ENCODE measurements around the gene SLC6A19. TPM values are rescaled to one million over a fixed set of nuclear protein-coding genes. Genes with fewer than 3 reads are reported as not detected.

SLC6A19 gene
- polyA plus RNA-seq, 1 donor = 295 TPM

GRCh38 chr5:1186351-1187233 is 14.8 kb upstream of the SLC6A19 start:
- no CpG with 5 or more reads among the region's 18 CpGs for WGBS (ENCODE audit: insufficient coverage, low lambda C conversion rate)
- no peaks in the 10 kb centered on the region for H3K36me3 ChIP-seq (ENCODE audit: control insufficient read depth, insufficient read depth, low read length)
- no peak overlapping the region for H3K4me3 ChIP-seq (ENCODE audit: low read length)
- peak; percentile 64 to 87 for DNase-seq
- H3K4me1 ChIP-seq (ENCODE audit: control insufficient read depth, insufficient read depth, low read length) = peaks cover 55% of the 10 kb centered on the region
- no peaks in the 10 kb centered on the region for H3K27me3 ChIP-seq (ENCODE audit: control insufficient read depth, insufficient read depth, low read length)
- no peaks in the 10 kb centered on the region for H3K9me3 ChIP-seq (ENCODE audit: control insufficient read depth, low read depth, low read length)
- peak overlapping the region; percentile 78 for H3K27ac ChIP-seq (ENCODE audit: low read length)

GRCh38 chr5:1187234-1187949 is 14.0 kb upstream of the SLC6A19 start:
- H3K27me3 ChIP-seq (ENCODE audit: control insufficient read depth, insufficient read depth, low read length) = no peaks in the 10 kb centered on the region
- no peak overlapping the region for H3K4me3 ChIP-seq (ENCODE audit: low read length)
- H3K36me3 ChIP-seq (ENCODE audit: control insufficient read depth, insufficient read depth, low read length) = no peaks in the 10 kb centered on the region
- H3K9me3 ChIP-seq (ENCODE audit: control insufficient read depth, low read depth, low read length) = no peaks in the 10 kb centered on the region
- no CpG with 5 or more reads among the region's 18 CpGs for WGBS (ENCODE audit: insufficient coverage, low lambda C conversion rate)
- no peak overlapping the region for H3K27ac ChIP-seq (ENCODE audit: low read length)
- peaks cover 51% of the 10 kb centered on the region for H3K4me1 ChIP-seq (ENCODE audit: control insufficient read depth, insufficient read depth, low read length)
- no peak for DNase-seq

- Histone ChIP-seq H3K27me3 (ENCODE audit: control insufficient read depth, insufficient read depth, low read length) (no peaks in the 10 kb centered on the region), H3K4me1 (ENCODE audit: control insufficient read depth, insufficient read depth, low read length) (peaks cover 50% of the 10 kb centered on the region), H3K27ac (ENCODE audit: low read length) (no peak overlapping the region), H3K9me3 (ENCODE audit: control insufficient read depth, low read depth, low read length) (no peaks in the 10 kb centered on the region), H3K4me3 (ENCODE audit: low read length) (no peak overlapping the region), H3K36me3 (ENCODE audit: control insufficient read depth, insufficient read depth, low read length) (no peaks in the 10 kb centered on the region)
- WGBS (ENCODE audit: insufficient coverage, low lambda C conversion rate) = 100% methylated on average over 1 of the region's 8 CpGs
- DNase-seq = no peak
Measured at GRCh38 chr5:1187950-1188334, 13.5 kb upstream of the SLC6A19 start.

- WGBS (ENCODE audit: insufficient coverage, low lambda C conversion rate) = 30% methylated on average over 2 of the region's 6 CpGs
- Histone ChIP-seq H3K9me3 (ENCODE audit: control insufficient read depth, low read depth, low read length) (no peaks in the 10 kb centered on the region), H3K36me3 (ENCODE audit: control insufficient read depth, insufficient read depth, low read length) (no peaks in the 10 kb centered on the region), H3K4me1 (ENCODE audit: control insufficient read depth, insufficient read depth, low read length) (peaks cover 44% of the 10 kb centered on the region), H3K27ac (ENCODE audit: low read length) (no peak overlapping the region), H3K27me3 (ENCODE audit: control insufficient read depth, insufficient read depth, low read length) (no peaks in the 10 kb centered on the region), H3K4me3 (ENCODE audit: low read length) (no peak overlapping the region)
- no peak for DNase-seq
Measured at GRCh38 chr5:1188464-1188863, 12.9 kb upstream of the SLC6A19 start.

- Histone ChIP-seq H3K27ac (ENCODE audit: low read length) (no peak overlapping the region), H3K9me3 (ENCODE audit: control insufficient read depth, low read depth, low read length) (no peaks in the 10 kb centered on the region), H3K36me3 (ENCODE audit: control insufficient read depth, insufficient read depth, low read length) (no peaks in the 10 kb centered on the region), H3K4me1 (ENCODE audit: control insufficient read depth, insufficient read depth, low read length) (peaks cover 36% of the 10 kb centered on the region), H3K4me3 (ENCODE audit: low read length) (no peak overlapping the region), H3K27me3 (ENCODE audit: control insufficient read depth, insufficient read depth, low read length) (no peaks in the 10 kb centered on the region)
- 80% methylated on average over 2 of the region's 10 CpGs for WGBS (ENCODE audit: insufficient coverage, low lambda C conversion rate)
- DNase-seq = no peak
Measured at GRCh38 chr5:1189269-1189668, 12.1 kb upstream of the SLC6A19 start.

GRCh38 chr5:1190278-1190677 is 11.1 kb upstream of the SLC6A19 start:
- WGBS (ENCODE audit: insufficient coverage, low lambda C conversion rate) = no CpG with 5 or more reads among the region's 12 CpGs
- Histone ChIP-seq H3K4me1 (ENCODE audit: control insufficient read depth, insufficient read depth, low read length) (peaks cover 26% of the 10 kb centered on the region), H3K9me3 (ENCODE audit: control insufficient read depth, low read depth, low read length) (no peaks in the 10 kb centered on the region), H3K27ac (ENCODE audit: low read length) (no peak overlapping the region), H3K4me3 (ENCODE audit: low read length) (no peak overlapping the region), H3K36me3 (ENCODE audit: control insufficient read depth, insufficient read depth, low read length) (no peaks in the 10 kb centered on the region), H3K27me3 (ENCODE audit: control insufficient read depth, insufficient read depth, low read length) (no peaks in the 10 kb centered on the region)
- no peak for DNase-seq

- H3K9me3 ChIP-seq (ENCODE audit: control insufficient read depth, low read depth, low read length) = no peaks in the 10 kb centered on the region
- no peak for DNase-seq
- no peaks in the 10 kb centered on the region for H3K36me3 ChIP-seq (ENCODE audit: control insufficient read depth, insufficient read depth, low read length)
- H3K4me1 ChIP-seq (ENCODE audit: control insufficient read depth, insufficient read depth, low read length) = peaks cover 21% of the 10 kb centered on the region
- whole genome bisulfite sequencing (ENCODE audit: insufficient coverage, low lambda C conversion rate) = 75% methylated on average over 1 of the region's 6 CpGs
- no peak overlapping the region for H3K4me3 ChIP-seq (ENCODE audit: low read length)
- no peak overlapping the region for H3K27ac ChIP-seq (ENCODE audit: low read length)
- no peaks in the 10 kb centered on the region for H3K27me3 ChIP-seq (ENCODE audit: control insufficient read depth, insufficient read depth, low read length)
Measured at GRCh38 chr5:1190837-1191239, 10.6 kb upstream of the SLC6A19 start.

GRCh38 chr5:1192971-1193590 is 8.3 kb upstream of the SLC6A19 start:
- H3K4me1 ChIP-seq (ENCODE audit: control insufficient read depth, insufficient read depth, low read length) = peaks cover 3% of the 10 kb centered on the region
- H3K27ac ChIP-seq (ENCODE audit: low read length) = no peak overlapping the region
- no peaks in the 10 kb centered on the region for H3K27me3 ChIP-seq (ENCODE audit: control insufficient read depth, insufficient read depth, low read length)
- no peaks in the 10 kb centered on the region for H3K9me3 ChIP-seq (ENCODE audit: control insufficient read depth, low read depth, low read length)
- DNase-seq = no peak
- H3K36me3 ChIP-seq (ENCODE audit: control insufficient read depth, insufficient read depth, low read length) = no peaks in the 10 kb centered on the region
- H3K4me3 ChIP-seq (ENCODE audit: low read length) = no peak overlapping the region
- WGBS (ENCODE audit: insufficient coverage, low lambda C conversion rate) = no CpG with 5 or more reads among the region's 18 CpGs

- Histone ChIP-seq H3K27me3 (ENCODE audit: control insufficient read depth, insufficient read depth, low read length) (no peaks in the 10 kb centered on the region), H3K4me1 (ENCODE audit: control insufficient read depth, insufficient read depth, low read length) (peaks cover 8% of the 10 kb centered on the region), H3K4me3 (ENCODE audit: low read length) (no peak overlapping the region), H3K27ac (ENCODE audit: low read length) (no peak overlapping the region), H3K9me3 (ENCODE audit: control insufficient read depth, low read depth, low read length) (no peaks in the 10 kb centered on the region), H3K36me3 (ENCODE audit: control insufficient read depth, insufficient read depth, low read length) (no peaks in the 10 kb centered on the region)
- DNase-seq = no peak
- no CpG with 5 or more reads among the region's 28 CpGs for WGBS (ENCODE audit: insufficient coverage, low lambda C conversion rate)
Measured at GRCh38 chr5:1193591-1193985, 7.8 kb upstream of the SLC6A19 start.

GRCh38 chr5:1194378-1194777 is 7.0 kb upstream of the SLC6A19 start:
- H3K36me3 ChIP-seq (ENCODE audit: control insufficient read depth, insufficient read depth, low read length) = no peaks in the 10 kb centered on the region
- WGBS (ENCODE audit: insufficient coverage, low lambda C conversion rate) = no CpG with 5 or more reads among the region's 6 CpGs
- no peaks in the 10 kb centered on the region for H3K27me3 ChIP-seq (ENCODE audit: control insufficient read depth, insufficient read depth, low read length)
- no peak for DNase-seq
- H3K4me1 ChIP-seq (ENCODE audit: control insufficient read depth, insufficient read depth, low read length) = peaks cover 14% of the 10 kb centered on the region
- H3K9me3 ChIP-seq (ENCODE audit: control insufficient read depth, low read depth, low read length) = no peaks in the 10 kb centered on the region
- H3K27ac ChIP-seq (ENCODE audit: low read length) = no peak overlapping the region
- no peak overlapping the region for H3K4me3 ChIP-seq (ENCODE audit: low read length)

Measured in large intestine (tissue), 3 donors.